ENCODE measurements around the gene MOG.

GRCh38 chr6:29696147-29697125 is 39.5 kb downstream of the MOG start:
- no peak for TF ChIP-seq YY1 (IDR thresholded peaks at IDR 0.05; ENCODE audit: low read depth)
- peak; percentile 50 for TF ChIP-seq CTCF (IDR thresholded peaks at IDR 0.05)
- TF ChIP-seq, protein P1, sequence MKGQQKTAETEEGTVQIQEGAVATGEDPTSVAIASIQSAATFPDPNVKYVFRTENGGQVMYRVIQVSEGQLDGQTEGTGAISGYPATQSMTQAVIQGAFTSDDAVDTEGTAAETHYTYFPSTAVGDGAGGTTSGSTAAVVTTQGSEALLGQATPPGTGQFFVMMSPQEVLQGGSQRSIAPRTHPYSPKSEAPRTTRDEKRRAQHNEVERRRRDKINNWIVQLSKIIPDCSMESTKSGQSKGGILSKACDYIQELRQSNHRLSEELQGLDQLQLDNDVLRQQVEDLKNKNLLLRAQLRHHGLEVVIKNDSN (IDR thresholded peaks at IDR 0.05; ENCODE audit: borderline replicate concordance, low read depth), result no peak
- TF ChIP-seq PBX3 (IDR thresholded peaks at IDR 0.05), result no peak
- no peak for TF ChIP-seq POLR2AphosphoS5 (IDR thresholded peaks at IDR 0.05; ENCODE audit: low read depth, low read length)
- TF ChIP-seq SIN3A (IDR thresholded peaks at IDR 0.05; ENCODE audit: borderline replicate concordance, low read depth, low read length), result no peak
- no peak for TF ChIP-seq EP300 (IDR thresholded peaks at IDR 0.05; ENCODE audit: borderline replicate concordance in 1 of 2, low read depth in 1 of 2, low read length in 1 of 2)
- TF ChIP-seq SMC3 (IDR thresholded peaks at IDR 0.05; ENCODE audit: low read depth, low read length), result no peak
- TF ChIP-seq TEAD4 (IDR thresholded peaks at IDR 0.05; ENCODE audit: borderline replicate concordance, insufficient read depth), result no peak
- TF ChIP-seq JUND (IDR thresholded peaks at IDR 0.05), result no peak
- TF ChIP-seq TCF12 (IDR thresholded peaks at IDR 0.05), result no peak
- no peak for TF ChIP-seq FOXM1 (IDR thresholded peaks at IDR 0.05; ENCODE audit: low read depth)

Measured in SK-N-SH (cell line).